H9 (cell line): ENCODE results near the gene SERTAD2. TPM values are rescaled to one million over a fixed set of nuclear protein-coding genes. Genes with fewer than 3 reads are reported as not detected.

Source experiments
- DNase-seq: peaks from one replicate; pipeline ENCODE4 v3.0.0-alpha.2; 2017
- H2AFZ ChIP-seq: one replicate; pipeline ENCODE4 v1.6.1; 2013; ENCODE audit warnings: mild to moderate bottlenecking, low read length, control low read depth, moderate library complexity
- H2AK5ac ChIP-seq: 2 replicates; pipeline ENCODE4 v1.6.1; 2013; ENCODE audit warnings: low read length, control low read depth, mixed read lengths; ENCODE audit not compliant: insufficient read length
- H2BK120ac ChIP-seq: one replicate; pipeline ENCODE4 v1.6.1; 2013; ENCODE audit warnings: low read depth, mild to moderate bottlenecking, low read length, control low read depth, inconsistent platforms; ENCODE audit not compliant: poor library complexity, severe bottlenecking
- H2BK12ac ChIP-seq: 2 replicates; pipeline ENCODE4 v1.6.1; 2013; ENCODE audit warnings: low read length, control low read depth, mixed read lengths, low read depth; ENCODE audit not compliant: insufficient read length
- H2BK15ac ChIP-seq: 2 replicates; pipeline ENCODE4 v1.6.1; 2013; ENCODE audit warnings: low read depth, low read length, control low read depth
- H2BK20ac ChIP-seq: one replicate; pipeline ENCODE4 v1.6.1; 2013; ENCODE audit warnings: low read depth, mild to moderate bottlenecking, low read length, control low read depth, inconsistent platforms; ENCODE audit not compliant: poor library complexity, severe bottlenecking
- H2BK5ac ChIP-seq: 2 replicates; pipeline ENCODE4 v1.6.1; 2013; ENCODE audit warnings: low read length, control low read depth, mixed read lengths; ENCODE audit not compliant: insufficient read length
- H3K14ac ChIP-seq: 2 replicates; pipeline ENCODE4 v1.6.1; 2013; ENCODE audit warnings: low read length, control low read depth; ENCODE audit not compliant: insufficient read depth
- H3K18ac ChIP-seq: 2 replicates; pipeline ENCODE4 v1.6.1; 2013; ENCODE audit warnings: low read depth, mild to moderate bottlenecking, mixed read lengths, low read length, control low read depth; ENCODE audit not compliant: insufficient read length
- H3K23ac ChIP-seq: 2 replicates; pipeline ENCODE4 v1.6.1; 2013; ENCODE audit warnings: low read length, control low read depth, mixed read lengths, low read depth; ENCODE audit not compliant: insufficient read length
- H3K23me2 ChIP-seq: 2 replicates; pipeline ENCODE4 v1.6.1; 2013; ENCODE audit warnings: low read depth, mild to moderate bottlenecking, mixed read lengths, low read length, control low read depth; ENCODE audit not compliant: insufficient read length, poor library complexity, severe bottlenecking
- H3K27ac ChIP-seq: 2 replicates; pipeline ENCODE4 v1.5.1; 2013; ENCODE audit warnings: low read length, control low read depth, mixed read lengths, low read depth; ENCODE audit not compliant: insufficient read length
- H3K27me3 ChIP-seq: 2 replicates; pipeline ENCODE4 v1.6.1; 2013; ENCODE audit warnings: low read length, control low read depth, inconsistent platforms; ENCODE audit not compliant: insufficient read depth
- H3K4ac ChIP-seq: 2 replicates; pipeline ENCODE4 v1.6.1; 2013; ENCODE audit warnings: low read depth, mild to moderate bottlenecking, control low read depth, inconsistent platforms, low read length, moderate library complexity
- H3K4me1 ChIP-seq: 2 replicates; pipeline ENCODE4 v1.6.1; 2013; ENCODE audit warnings: low read length, control low read depth, inconsistent platforms; ENCODE audit not compliant: insufficient read depth
- H3K4me2 ChIP-seq: 2 replicates; pipeline ENCODE4 v1.6.1; 2013; ENCODE audit warnings: low read length, control low read depth, mixed read lengths; ENCODE audit not compliant: insufficient read length, insufficient read depth
- H3K56ac ChIP-seq: 2 replicates; pipeline ENCODE4 v1.6.1; 2013; ENCODE audit warnings: low read depth, mild to moderate bottlenecking, mixed read lengths, low read length, control low read depth; ENCODE audit not compliant: insufficient read length
- H3K79me1 ChIP-seq: 2 replicates; pipeline ENCODE4 v1.6.1; 2013; ENCODE audit warnings: low read depth, mild to moderate bottlenecking, moderate library complexity, low read length, control low read depth, inconsistent platforms; ENCODE audit not compliant: insufficient read depth, poor library complexity, severe bottlenecking
- H3K79me2 ChIP-seq: 2 replicates; pipeline ENCODE4 v1.6.1; 2013; ENCODE audit warnings: low read length, control low read depth, inconsistent platforms; ENCODE audit not compliant: insufficient read depth
- H3K9ac ChIP-seq: 2 replicates; pipeline ENCODE4 v1.6.1; 2013; ENCODE audit warnings: low read length, control low read depth, mixed read lengths; ENCODE audit not compliant: insufficient read length; ENCODE audit errors: extremely low read depth
- H3K9me3 ChIP-seq: one replicate; pipeline ENCODE4 v1.6.1; 2013; ENCODE audit warnings: low read depth, low read length, inconsistent platforms; ENCODE audit not compliant: control insufficient read depth
- H3T11ph ChIP-seq: one replicate; pipeline ENCODE4 v1.6.1; 2013; ENCODE audit warnings: mild to moderate bottlenecking, low read length, control low read depth, inconsistent platforms
- H4K20me1 ChIP-seq: one replicate; pipeline ENCODE4 v1.6.1; 2013; ENCODE audit not compliant: control insufficient read depth, insufficient read length, insufficient read depth
- H4K5ac ChIP-seq: 2 replicates; pipeline ENCODE4 v1.6.1; 2013; ENCODE audit warnings: low read depth, mild to moderate bottlenecking, mixed read lengths, low read length, control low read depth; ENCODE audit not compliant: insufficient read length
- H4K8ac ChIP-seq: replicated peaks from 2 replicates; pipeline ENCODE4 v1.6.1; 2013; ENCODE audit warnings: low read length, control low read depth, mixed read lengths, low read depth; ENCODE audit not compliant: insufficient read length
- H4K91ac ChIP-seq: 2 replicates; pipeline ENCODE4 v1.6.1; 2013; ENCODE audit warnings: low read depth, mild to moderate bottlenecking, moderate library complexity, mixed read lengths, low read length, control low read depth; ENCODE audit not compliant: insufficient read length
- H3K27ac Mint-ChIP-seq, 3 experiments: 2 replicates in 2 of 3; 3 replicates in 1 of 3; pipeline ENCODE4 v1.8.0; 2020 to 2021; ENCODE audit warnings: mixed read lengths in 3 of 3, mild to moderate bottlenecking in 1 of 3, moderate library complexity in 1 of 3
- H3K27me3 Mint-ChIP-seq: 2 replicates; pipeline ENCODE4 v1.8.0; 2021; ENCODE audit warnings: low read depth, mild to moderate bottlenecking, moderate library complexity, mixed read lengths
- H3K36me3 Mint-ChIP-seq, 3 experiments: 2 replicates in 2 of 3; 3 replicates in 1 of 3; pipeline ENCODE4 v1.8.0; 2020 to 2021; ENCODE audit warnings: low read depth in 3 of 3, mixed read lengths in 3 of 3; ENCODE audit not compliant: insufficient read depth in 1 of 3
- H3K4me1 Mint-ChIP-seq, 2 experiments: 2 replicates each; pipeline ENCODE4 v1.8.0; 2020; ENCODE audit warnings: mixed read lengths in 2 of 2
- H3K4me3 Mint-ChIP-seq, 2 experiments: 2 replicates in 1 of 2; 3 replicates in 1 of 2; pipeline ENCODE4 v1.8.0; 2020 to 2021; ENCODE audit warnings: mild to moderate bottlenecking in 2 of 2, mixed read lengths in 2 of 2, moderate library complexity in 1 of 2
- H3K9me3 Mint-ChIP-seq, 2 experiments: 2 replicates in 1 of 2; 3 replicates in 1 of 2; pipeline ENCODE4 v1.8.0; 2020; ENCODE audit warnings: mild to moderate bottlenecking in 2 of 2, mixed read lengths in 2 of 2, moderate library complexity in 1 of 2
- WGBS: extraction: QIAGEN DNeasy Blood & Tissue Kit; methylation state at CpG from one replicate; pipeline ENCODE4 v1.1.7; 2013; ENCODE audit warnings: missing lambda C conversion rate, low lambda C conversion rate, mixed read lengths; ENCODE audit not compliant: insufficient read length; ENCODE audit errors: extremely low coverage; 5-methylcytosine and 5-hydroxymethylcytosine counted together
- total RNA-seq: library from RNA; stranded (reverse); gene quantifications from 2 replicates; pipeline ENCODE4 v1.2.1, GENCODE V29; 2021
- TF ChIP-seq, protein P1 (sequence below): fragments of 200-600 bp; sonication (generic); conservative IDR thresholded peaks from 3 replicates; pipeline ENCODE4 v1.8.0; 2021; ENCODE audit warnings: antibody characterized with exemption, mild to moderate bottlenecking

Gene SERTAD2
- total RNA-seq, 1 experiment from 2014 or later = 3.5 TPM

DNA sequence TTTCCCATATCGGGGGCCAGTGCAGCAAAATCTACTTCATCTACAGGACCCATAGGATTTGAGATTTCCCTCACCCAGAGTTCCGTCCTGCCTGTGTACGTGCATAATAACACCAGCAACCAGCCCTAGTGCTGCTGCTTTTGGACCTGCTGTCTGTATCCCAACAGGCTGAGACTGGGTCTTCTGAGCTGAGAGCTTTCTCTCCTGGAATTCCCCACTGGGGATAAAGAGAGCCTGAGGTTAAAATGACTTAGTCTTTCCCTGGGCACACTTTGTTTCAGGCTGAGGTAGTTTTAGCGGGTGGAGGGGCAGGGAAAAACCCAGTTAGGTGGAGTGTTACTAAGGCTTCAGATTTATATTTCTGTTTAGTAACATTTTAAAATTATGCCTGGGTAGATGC, 62.5 kb downstream of the SERTAD2 start:
- H3K79me1 ChIP-seq = no peaks in the 10 kb centered on the region
- TF ChIP-seq, protein P1, sequence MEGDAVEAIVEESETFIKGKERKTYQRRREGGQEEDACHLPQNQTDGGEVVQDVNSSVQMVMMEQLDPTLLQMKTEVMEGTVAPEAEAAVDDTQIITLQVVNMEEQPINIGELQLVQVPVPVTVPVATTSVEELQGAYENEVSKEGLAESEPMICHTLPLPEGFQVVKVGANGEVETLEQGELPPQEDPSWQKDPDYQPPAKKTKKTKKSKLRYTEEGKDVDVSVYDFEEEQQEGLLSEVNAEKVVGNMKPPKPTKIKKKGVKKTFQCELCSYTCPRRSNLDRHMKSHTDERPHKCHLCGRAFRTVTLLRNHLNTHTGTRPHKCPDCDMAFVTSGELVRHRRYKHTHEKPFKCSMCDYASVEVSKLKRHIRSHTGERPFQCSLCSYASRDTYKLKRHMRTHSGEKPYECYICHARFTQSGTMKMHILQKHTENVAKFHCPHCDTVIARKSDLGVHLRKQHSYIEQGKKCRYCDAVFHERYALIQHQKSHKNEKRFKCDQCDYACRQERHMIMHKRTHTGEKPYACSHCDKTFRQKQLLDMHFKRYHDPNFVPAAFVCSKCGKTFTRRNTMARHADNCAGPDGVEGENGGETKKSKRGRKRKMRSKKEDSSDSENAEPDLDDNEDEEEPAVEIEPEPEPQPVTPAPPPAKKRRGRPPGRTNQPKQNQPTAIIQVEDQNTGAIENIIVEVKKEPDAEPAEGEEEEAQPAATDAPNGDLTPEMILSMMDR = no peak
- no peak overlapping the region for H3K4ac ChIP-seq
- no peaks in the 10 kb centered on the region for H3K9me3 Mint-ChIP-seq
- DNase-seq = no peak
- peaks cover 0 to 26% (median 17%) of the 10 kb centered on the region in 3 experiments; a peak in 5 of 7 replicates for H3K36me3 Mint-ChIP-seq
- no peaks in the 10 kb centered on the region for H3K79me2 ChIP-seq
- no peak overlapping the region for H3T11ph ChIP-seq
- no peak overlapping the region for H2BK20ac ChIP-seq
- no peak overlapping the region for H3K23ac ChIP-seq
- no peaks in the 10 kb centered on the region for H3K9me3 ChIP-seq
- no peak overlapping the region for H2BK12ac ChIP-seq
- no peak overlapping the region for H4K8ac ChIP-seq
- H2BK15ac ChIP-seq = no peak overlapping the region
- H3K27me3 ChIP-seq = no peaks in the 10 kb centered on the region
- H2AFZ ChIP-seq = no peak overlapping the region
- H3K4me2 ChIP-seq = no peak overlapping the region
- no CpG with 5 or more reads among the region's 4 CpGs for WGBS
- no peak overlapping the region for H3K9ac ChIP-seq
- H3K56ac ChIP-seq = no peak overlapping the region
- no peak overlapping the region for H3K14ac ChIP-seq
- H3K27ac ChIP-seq = no peak overlapping the region
- no peak overlapping the region for H3K4me3 Mint-ChIP-seq
- no peak overlapping the region for H3K27ac Mint-ChIP-seq
- H3K27me3 Mint-ChIP-seq = no peaks in the 10 kb centered on the region
- no peak overlapping the region for H2BK5ac ChIP-seq
- H3K18ac ChIP-seq = no peak overlapping the region
- no peaks in the 10 kb centered on the region for H3K23me2 ChIP-seq
- peaks cover 0 to 7% of the 10 kb centered on the region in 2 experiments; a peak in 2 of 4 replicates for H3K4me1 Mint-ChIP-seq
- H4K5ac ChIP-seq = no peak overlapping the region
- no peak overlapping the region for H4K91ac ChIP-seq
- peaks cover 4% of the 10 kb centered on the region for H4K20me1 ChIP-seq
- H3K4me1 ChIP-seq = no peaks in the 10 kb centered on the region
- no peak overlapping the region for H2BK120ac ChIP-seq
- no peak overlapping the region for H2AK5ac ChIP-seq
